ENCODE results near the gene PDCD10.

The PDCD10 gene

DNA sequence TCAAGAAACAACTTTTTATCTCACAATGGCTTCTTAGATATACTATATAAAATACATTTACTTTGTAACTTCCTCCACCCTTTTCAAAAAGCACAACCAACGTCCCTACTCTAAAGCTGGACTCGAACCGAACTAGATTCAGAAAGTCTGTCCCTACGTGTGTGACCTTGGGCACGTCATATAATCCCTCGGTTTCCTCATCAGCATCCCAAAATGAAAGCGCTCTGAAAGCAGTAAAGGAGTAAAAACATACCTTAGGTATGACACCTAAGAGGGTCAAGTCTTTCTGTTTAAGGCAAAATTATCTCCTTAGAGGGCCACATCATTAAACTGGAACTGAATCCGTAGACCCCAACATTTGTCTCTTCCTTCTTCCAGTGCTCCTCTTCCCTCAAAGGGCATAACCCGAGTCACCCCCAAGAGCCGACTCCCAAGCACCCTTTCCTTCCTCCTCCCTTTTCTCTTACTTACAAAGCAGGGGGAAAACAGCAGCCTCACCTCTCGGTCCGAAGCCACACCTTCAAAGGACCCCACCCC, 663 bp downstream of the PDCD10 start:
- no peak for DNase-seq

DNA sequence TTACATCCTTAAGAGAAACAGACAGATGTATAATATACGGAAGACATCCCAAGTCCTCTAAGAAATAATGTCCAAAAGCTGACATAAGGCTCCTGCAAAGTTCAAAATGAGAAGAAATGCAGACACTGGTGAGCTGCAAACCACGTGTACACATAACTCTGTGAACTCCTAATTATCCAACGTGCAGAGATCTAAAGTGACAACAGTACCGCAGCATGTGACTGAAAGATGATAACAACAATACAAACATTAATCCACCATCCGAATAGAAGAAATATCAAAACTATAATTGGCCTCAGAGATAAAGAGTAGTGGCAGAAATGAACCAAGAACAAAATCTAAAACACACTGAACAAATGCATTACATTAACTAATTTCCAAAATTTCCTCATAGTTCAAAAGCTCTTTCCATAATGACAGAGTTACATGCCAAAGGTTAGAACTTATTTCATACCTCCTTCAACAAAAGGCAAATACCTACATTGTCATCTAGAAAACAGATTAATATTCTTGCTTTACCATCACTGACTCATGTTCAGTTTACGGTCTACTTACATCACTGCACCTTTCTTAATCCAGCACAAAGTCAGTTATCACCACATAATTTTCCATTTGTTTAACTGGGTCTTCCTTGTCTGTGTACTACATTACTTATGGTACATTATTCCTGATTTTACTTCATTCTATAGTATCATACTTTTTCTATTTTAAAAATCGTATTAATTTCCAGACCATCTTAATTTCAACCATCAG, 2.2 kb downstream of the PDCD10 start:
- DNase-seq = no peak

DNA sequence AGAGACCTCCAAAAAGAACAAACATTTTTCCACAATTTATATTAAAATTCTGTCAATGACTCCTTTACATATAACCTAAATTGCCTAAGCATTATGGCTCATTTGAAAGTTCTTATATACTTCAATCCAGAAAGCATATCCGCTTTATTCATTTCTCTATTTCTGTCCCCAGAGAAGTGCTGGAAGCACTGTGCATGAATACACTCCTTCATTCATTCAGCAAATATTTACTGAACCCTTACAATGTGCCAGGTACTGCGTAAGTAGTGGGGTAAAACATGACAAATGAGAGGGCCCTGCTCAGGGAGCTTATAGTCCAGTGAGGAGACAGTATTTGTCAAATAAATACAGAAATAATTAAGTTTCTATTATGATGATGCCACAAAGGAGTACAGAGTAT, 3.3 kb downstream of the PDCD10 start:
- no peak for DNase-seq

DNA sequence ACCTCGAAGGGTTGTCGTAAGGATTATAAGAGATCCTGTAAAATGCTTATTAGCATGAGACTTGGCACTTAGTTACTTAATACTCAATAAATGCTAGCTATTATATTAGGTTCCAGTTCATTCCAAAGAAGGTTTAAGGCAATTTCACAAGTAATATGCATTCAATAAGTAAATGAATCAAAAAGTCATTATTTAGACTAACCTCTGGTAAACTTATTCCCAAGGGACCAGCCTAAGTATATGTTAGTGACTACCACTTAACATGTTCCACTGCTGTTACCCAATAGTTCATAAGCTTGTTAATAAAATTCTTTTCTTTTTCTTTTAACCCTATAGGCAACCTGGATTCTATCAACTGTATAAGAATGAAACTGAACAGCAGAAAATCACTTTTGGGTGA, 5.1 kb downstream of the PDCD10 start:
- no peak for DNase-seq

DNA sequence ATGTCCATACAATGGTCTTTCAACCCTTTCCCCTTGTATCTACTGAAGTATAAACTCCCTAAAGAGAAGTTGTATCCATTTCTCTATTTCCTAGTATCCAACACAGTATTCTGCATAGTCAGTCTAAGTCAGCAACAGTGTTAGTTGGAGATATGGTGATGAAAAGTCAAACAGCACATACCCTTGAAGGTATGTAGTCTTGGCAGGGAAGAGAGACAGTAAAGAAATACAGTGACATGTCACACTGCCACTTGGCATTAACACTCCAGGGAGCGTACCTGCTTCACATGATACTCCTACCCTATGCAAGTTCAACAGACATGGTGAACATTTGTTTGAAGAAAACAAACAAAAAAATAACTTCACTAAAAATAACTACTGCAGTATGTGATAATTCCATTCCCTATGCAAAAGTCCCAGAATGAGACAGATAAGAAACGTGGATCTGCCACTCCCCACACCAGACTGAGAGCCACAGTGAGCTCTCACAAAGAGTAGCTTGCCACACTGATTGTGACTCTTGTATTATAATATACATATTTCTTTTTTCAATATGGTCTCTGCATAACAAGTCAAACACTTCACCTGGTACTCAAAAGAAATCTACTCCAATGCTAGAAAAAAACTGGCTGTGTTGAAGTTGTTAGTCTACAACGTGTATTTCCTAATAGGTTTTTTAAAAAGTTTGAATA, 5.9 kb downstream of the PDCD10 start:
- no peak for DNase-seq

DNA sequence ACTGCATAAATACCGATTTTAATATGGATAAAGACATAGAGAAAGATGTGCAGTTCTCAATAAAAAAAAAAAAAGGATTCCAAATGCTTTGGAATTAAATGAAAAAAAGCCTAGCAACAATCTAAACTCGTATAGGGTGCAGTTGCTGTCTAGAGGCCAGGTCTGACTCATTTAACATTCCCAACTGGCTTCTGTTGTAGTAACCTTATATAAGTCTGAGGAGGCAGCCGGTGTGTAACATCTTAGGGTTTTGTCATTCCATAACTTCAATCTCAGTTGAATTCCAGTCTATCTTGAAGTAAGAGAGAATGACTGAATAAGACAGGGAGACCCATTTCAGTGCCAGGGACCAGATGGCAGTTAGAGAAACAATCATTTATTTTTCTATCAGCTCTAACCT, 6.5 kb downstream of the PDCD10 start:
- DNase-seq = no peak

DNA sequence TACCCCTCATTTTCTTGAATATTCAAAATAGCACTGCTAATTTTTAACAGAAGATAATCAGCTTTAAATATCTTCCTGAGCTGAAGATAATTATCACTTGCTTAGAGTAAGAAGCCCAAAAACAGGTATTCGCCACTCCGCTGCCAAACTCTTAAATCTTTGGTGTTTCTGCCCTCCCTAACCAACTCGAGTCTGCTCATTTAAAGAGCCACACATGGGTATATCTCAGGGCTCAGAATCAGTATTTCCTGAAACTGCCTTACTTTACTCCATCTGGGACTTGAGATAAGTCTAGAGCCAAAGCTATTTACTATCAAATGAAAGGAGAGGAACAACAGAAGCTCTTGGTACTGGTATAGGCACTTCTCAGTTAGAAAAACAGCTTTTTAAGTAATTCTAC, 10.8 kb downstream of the PDCD10 start:
- DNase-seq = no peak

DNA sequence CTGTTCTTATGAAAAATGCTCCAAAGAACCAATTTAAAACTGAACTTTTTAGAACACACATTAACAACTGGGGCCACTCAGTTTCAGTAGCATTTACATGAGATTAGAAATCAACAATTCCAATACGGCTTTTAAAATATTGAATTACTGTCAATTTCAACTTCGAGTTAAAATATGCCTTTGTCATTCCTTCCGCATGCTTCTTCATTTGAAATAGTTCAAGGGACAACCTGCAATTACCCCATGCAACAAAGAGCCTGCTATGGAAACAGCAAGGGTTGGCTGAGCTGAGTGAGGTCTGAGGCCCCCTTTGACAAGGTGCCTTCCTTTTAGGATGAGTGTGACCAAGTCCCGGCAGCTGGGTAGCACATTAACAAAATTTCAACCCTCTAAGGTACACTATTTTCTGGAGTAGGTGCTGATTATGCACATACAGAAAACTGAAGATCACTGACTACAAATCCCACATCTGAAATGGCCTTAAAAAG, 11.6 kb downstream of the PDCD10 start:
- DNase-seq = no peak

DNA sequence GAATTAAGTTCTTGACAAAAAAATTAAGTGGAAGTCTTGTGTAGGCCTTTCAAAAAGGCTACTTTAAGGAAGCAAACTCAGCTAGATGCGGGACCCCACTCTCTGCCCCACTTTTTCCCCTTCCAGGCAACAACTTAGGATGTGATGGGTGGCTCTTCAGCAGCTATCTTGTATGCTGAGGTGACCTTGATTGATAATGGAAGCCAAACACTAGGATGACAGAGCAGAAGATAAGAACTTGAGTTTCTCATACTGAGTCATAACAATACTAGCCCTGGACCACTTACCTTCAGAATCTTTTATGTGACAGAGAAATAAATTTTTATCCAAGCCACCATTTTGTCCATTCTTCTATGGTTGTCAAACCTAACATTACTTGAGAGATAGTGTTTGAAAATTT, 16.1 kb downstream of the PDCD10 start:
- no peak for DNase-seq

DNA sequence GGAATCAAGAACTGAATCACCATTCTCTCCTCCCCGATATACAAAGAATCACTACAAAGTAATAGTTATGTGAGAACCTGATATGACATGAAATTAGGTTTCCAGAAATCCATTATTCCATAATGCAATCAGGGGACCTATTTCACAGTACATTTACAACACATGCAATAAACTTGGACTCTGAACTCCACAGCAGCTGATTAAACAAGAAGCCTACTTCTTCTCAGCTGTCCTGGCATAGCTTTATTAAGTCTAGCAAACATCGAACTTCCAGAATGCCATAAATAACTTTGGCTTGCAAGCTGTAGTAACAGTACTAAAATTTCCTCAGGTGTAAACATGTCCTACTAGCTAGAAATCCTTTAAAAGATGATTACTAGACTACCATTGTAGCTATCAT, 17.8 kb downstream of the PDCD10 start:
- DNase-seq = no peak

DNA sequence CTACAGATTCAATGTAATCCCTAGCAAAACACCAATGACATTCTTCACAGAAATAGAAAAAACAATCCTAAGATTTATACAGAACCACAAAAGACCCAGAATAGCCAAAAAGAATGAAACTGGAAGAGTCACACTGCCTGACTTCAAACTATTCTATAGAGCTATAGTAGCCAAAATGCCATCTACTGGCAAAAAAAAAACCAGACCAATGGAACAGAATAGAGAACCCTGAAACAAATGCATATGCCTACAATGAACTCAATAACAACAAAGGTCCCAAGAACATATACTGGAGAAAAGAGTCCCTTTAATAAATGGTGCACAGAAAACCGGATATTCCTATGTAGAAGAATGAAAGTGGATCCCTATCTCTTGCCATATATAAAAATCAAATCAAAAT, 19.8 kb downstream of the PDCD10 start:
- no peak for DNase-seq

DNA sequence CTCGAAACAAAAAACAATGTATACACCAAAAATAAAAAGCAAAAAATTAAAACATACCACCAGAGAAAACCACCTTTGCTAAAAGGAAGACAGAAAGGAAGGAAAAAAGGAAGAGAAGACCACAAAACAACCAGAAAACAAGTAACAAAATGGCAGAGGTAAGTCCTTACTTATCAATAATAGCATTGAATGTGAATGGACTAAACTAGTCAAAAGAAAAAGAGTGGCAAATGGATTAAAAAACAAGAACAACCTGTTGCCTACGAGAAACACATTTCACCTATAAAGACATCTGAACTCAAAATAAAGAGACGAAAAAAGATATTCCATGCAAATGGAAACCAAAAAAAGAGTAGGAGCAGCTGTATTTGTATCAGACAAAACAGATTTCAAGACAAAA, 22.2 kb downstream of the PDCD10 start:
- no peak for DNase-seq

DNA sequence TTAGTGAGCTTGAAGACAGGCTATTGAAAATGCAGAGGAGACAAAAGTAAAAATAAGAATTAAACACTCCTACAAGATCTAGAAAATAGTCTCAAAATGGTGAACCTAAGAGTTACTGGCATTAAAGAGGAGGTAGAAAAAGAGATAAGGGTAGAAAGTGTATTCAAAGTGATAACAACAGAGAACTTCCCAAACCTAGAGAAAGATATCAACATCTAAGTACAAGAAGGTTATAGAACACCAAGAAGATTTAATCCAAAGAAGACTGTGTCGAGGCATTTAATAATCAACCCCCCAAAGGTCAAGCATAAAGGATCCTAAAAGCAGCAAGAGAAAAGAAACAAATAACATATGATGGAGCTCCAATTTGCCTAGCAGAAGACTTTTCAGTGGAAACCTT, 23.3 kb downstream of the PDCD10 start:
- DNase-seq = no peak

DNA sequence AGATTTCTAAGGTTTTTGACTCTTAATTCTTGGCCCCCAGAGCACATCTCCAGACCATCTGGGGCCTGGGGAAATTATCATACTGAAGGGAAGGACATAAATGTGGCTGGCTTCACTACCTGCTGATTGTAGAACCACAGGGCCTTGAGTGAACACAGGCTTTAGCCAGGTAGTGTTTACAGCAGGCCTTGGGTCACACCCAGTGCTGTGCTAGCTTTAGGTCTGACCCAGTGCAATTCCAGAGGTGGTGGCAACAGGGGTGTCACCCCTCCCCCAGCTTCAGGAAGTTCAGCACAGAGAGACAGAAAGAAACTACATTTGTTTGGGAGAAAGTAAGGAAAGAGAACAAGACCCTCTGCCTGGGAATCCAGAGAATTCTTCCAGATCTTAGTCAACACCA, 24.1 kb downstream of the PDCD10 start:
- no peak for DNase-seq

DNA sequence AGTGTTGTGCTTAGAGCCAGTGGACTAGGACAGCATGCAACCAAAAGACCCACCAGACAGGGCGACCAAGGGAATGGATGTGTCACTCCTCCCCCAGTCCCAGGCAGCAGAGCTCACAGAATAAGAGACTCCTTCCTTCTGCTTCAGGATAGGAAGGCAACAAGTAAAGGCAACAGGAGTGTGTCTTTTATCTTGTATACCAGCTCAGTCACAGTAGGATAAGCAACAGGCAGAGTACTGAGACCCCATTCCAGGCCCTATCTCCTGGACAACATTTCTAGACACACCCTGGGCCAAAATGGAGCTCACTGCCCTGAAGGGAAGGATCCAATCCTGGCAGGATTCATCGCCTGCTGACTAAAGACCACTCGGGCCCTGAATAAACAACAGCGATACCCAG, 25.0 kb downstream of the PDCD10 start:
- DNase-seq = no peak

DNA sequence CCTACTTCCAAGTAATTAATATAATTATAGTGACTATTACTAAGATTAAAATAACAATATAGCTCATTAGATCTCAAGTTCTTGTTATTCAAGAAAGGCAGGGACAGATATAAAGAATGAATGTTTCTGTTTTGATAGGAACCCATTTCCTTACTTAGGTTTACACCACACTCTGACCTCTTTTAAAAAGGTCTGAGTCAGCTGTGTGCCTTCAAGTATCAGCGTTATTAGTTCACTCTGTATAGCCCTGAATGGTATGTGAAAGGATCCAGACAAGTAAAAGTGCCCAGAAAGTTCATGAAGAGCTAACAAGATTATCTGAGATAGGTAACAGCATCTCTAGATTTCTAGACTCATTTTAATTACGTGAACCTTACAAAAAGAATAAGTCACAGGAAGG, 28.9 kb downstream of the PDCD10 start:
- DNase-seq = no peak

DNA sequence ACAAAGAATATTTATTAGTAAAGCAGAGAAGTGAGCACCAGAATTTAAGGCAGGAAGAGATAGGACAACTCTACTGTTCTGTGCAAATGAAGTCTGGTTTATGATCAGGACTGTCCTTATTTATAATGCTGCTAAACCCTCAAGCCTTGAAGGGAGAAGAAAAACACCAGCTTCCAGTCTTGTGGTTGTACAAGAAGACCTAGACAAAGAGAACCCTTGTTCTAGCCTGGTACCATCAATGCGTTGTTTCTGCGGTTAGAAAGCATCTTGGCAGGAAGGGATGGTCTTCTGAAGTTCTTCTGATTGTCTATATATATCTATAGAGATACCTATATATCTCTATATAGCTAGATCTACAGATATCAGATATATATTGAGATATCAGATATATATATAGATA, 33.8 kb downstream of the PDCD10 start:
- no peak for DNase-seq

DNA sequence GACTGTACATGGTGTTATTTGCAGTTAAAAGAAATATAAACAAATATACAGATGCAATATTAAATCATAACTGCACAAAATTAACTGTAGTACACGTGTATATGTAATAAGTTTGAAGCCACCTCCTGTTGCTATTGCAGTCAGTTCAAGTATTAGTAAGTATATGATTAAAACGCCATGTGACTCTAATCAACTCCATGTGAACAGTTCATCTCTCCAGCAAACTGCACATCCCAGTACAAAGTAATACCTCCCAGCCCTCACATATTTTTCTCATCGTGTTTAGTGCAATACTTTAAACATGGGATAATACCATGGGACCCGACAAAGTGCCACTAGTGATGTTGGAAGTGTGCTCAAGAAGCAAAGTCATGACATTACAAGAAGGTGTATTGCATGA, 34.6 kb downstream of the PDCD10 start:
- no peak for DNase-seq

DNA sequence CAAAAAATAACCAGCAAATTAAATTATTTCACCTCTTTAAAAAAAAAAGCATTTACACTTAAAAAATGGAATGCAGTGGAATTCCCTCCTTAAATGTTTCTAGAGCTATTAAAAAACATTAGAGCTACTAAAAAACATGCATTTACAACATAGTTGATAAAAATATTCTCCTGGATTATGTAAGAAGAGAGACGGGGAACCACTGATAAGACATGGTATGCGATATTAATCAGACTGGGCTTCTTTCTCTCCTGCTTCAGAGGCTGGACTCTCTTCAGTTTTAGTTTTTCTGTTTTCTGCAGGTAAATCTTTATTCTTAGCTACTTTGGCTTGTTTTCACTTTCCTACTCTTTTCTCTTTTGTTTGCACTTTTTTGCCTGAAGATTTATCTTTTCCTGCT, 40.6 kb downstream of the PDCD10 start:
- DNase-seq = no peak

DNA sequence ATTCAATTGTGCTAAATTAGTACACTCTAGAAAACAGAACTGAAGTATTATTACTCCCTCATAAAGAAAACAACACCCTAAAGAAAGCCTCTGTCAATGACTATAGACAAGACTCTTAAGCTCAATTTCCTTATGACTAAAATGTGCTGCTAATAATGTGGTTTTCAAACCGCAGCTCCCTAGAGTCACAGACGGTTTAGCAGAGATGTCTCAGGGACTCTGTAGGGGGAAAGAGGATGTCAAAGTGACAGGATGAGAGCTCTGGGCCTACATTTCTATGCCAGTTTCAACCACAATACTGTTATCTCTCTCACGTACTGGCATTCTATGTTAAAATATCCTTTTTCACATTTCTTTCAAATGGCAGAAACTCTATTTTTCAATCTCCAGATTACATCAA, 43.3 kb downstream of the PDCD10 start:
- no peak for DNase-seq

DNA sequence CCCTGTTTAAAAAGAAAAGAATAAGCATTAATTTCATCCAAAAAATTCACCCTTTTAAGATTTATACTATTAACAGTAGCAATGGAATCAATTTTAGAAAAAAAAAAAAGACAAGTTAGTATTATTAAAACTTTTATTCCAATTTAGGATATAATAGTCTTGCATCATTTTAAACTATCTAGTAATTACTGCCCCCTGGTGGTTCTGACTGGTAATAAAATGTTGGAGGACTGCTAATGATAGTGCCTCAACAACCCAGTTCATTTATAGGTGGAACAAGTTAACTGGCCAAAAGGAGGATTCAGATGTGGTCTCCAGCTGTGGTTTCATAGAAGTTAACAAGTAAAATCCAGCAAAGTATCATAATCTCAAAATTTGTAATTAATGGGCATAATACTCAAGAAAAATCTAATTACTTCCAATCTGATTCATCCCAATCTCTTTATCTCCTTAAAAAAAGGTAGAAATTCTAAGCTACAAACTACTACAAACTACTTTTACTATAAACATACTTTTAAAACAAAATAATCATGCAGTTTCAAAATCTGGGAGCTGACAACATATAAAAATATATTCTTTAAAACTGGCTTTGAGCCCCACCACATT, 50.2 kb downstream of the PDCD10 start:
- peak; percentile 38 for DNase-seq

DNA sequence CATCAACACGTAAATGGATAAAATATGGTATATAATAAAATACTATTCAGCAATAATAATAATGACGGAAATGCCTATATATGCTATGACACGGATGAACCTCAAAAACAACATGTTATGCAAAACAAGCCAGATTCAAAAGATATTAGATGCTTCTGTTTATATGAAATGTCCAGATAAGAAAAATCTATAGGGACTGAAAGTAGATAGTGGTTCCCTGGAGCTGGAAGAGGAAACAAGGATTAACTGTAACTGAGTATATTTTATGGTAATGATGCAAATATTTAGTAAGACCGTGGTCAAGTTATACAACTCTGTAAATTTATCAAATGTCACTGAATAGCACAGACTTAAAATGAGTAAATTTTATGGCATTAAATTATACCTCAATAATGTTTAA, 55.2 kb downstream of the PDCD10 start:
- no peak for DNase-seq

DNA sequence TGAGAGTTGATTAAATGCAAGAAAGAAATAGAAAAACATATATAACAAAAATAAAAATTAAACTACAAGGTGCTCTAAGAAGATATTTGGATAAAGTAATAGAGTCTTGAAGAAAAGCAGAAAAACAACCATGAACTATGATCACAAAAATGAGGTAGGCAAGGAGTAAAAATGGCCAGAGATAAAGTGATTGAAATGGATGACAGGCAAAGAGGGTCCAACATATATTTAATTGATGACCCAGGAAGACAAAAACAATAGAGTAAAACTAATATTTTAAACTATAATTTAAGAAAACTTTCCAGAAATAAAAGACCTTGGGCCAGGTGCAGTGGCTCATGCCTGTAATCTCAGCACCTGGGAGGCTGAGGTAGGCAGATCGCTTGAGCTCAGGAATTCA, 58.8 kb downstream of the PDCD10 start:
- no peak for DNase-seq

DNA sequence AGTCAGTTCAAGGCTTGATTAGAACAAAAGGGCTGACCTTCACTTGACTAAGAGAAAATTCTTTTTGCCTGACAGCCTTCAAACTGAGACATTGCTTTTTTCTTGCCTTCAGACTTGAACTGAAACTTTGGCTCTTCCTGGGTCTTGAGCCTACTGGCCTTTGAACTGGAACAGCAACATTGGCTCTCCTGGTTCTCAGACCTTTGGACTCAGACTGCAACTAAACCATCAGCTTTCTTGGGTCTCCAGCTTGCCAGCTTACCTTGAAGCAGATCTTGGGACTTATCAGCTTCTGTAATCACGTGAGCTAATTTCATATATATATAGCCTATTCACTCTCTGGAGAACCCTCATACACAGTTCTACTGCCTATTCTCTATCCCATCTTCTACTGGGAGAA, 61.5 kb downstream of the PDCD10 start:
- no peak for DNase-seq
